Keratinocyte (primary cell): ENCODE data around the gene GRK5. TPM values are rescaled to one million over a fixed set of nuclear protein-coding genes. Genes with fewer than 3 reads are reported as not detected.

Experiments
- DNase-seq: peaks from one replicate; pipeline ENCODE4 v3.0.0-alpha.2; 2011; ENCODE audit warnings: low read depth, missing footprints, low spot score
- FAIRE-seq: peaks from 2 replicates; lab custom pipeline; 2011; peaks lifted over from hg19 to GRCh38; lab: Jason Lieb, UNC
- H2AFZ ChIP-seq: 2 replicates; pipeline ENCODE4 v1.6.0; 2012; ENCODE audit warnings: low read length, control low read depth, inconsistent platforms; ENCODE audit not compliant: control insufficient read depth
- H3K27ac ChIP-seq: 2 replicates; pipeline ENCODE4 v1.5.1; 2011; ENCODE audit warnings: low read length; ENCODE audit not compliant: control insufficient read depth, insufficient read depth
- H3K27me3 ChIP-seq: 3 replicates; pipeline ENCODE4 v1.6.0; 2011; ENCODE audit warnings: low read length; ENCODE audit not compliant: control insufficient read depth, insufficient read depth; ENCODE audit errors: extremely low read depth
- H3K36me3 ChIP-seq, 2 experiments: 2 replicates in 1 of 2; 3 replicates in 1 of 2; pipeline ENCODE4 v1.5.1; 2011; ENCODE audit warnings: low read length in 2 of 2, mild to moderate bottlenecking in 1 of 2; ENCODE audit not compliant: control insufficient read depth in 2 of 2, insufficient read depth in 2 of 2; ENCODE audit errors: extremely low read depth in 1 of 2
- H3K4me1 ChIP-seq: 3 replicates; pipeline ENCODE4 v1.5.1; 2011; ENCODE audit warnings: low read length; ENCODE audit not compliant: control insufficient read depth, insufficient read depth; ENCODE audit errors: extremely low read depth
- H3K4me2 ChIP-seq: 3 replicates; pipeline ENCODE4 v1.6.0; 2011; ENCODE audit warnings: low read depth, low read length; ENCODE audit not compliant: control insufficient read depth, insufficient read depth; ENCODE audit errors: extremely low read depth
- H3K4me3 ChIP-seq, 3 experiments: fragments of 200-600 bp in 1 of 3; sonication (generic) in 1 of 3; 2 replicates in 2 of 3; 3 replicates in 1 of 3; pipeline ENCODE4 v1.5.1; 2011 to 2016; ENCODE audit warnings: low read length in 3 of 3, mild to moderate bottlenecking in 3 of 3, control low read depth in 2 of 3, inconsistent platforms in 1 of 3, low read depth in 1 of 3, mixed read lengths in 1 of 3, mixed run types in 1 of 3, moderate library complexity in 1 of 3; ENCODE audit not compliant: control insufficient read depth in 2 of 3, insufficient read depth in 2 of 3; ENCODE audit errors: extremely low read depth in 1 of 3
- H3K79me2 ChIP-seq: 2 replicates; pipeline ENCODE4 v1.6.0; 2012; ENCODE audit warnings: low read length; ENCODE audit not compliant: control insufficient read depth, insufficient read depth
- H3K9ac ChIP-seq: 3 replicates; pipeline ENCODE4 v1.6.0; 2011; ENCODE audit warnings: low read length; ENCODE audit not compliant: control insufficient read depth, insufficient read depth; ENCODE audit errors: extremely low read depth
- H3K9me1 ChIP-seq: 3 replicates; pipeline ENCODE4 v1.6.0; 2011; ENCODE audit warnings: low read length; ENCODE audit not compliant: control insufficient read depth, insufficient read depth; ENCODE audit errors: extremely low read depth
- H3K9me3 ChIP-seq: 2 replicates; pipeline ENCODE4 v1.5.1; 2012; ENCODE audit warnings: low read depth, low read length; ENCODE audit not compliant: control insufficient read depth
- H4K20me1 ChIP-seq: 3 replicates; pipeline ENCODE4 v1.6.0; 2011; ENCODE audit warnings: low read length; ENCODE audit not compliant: control insufficient read depth, insufficient read depth; ENCODE audit errors: extremely low read depth
- EZH2 ChIP-seq: IDR thresholded peaks from one replicate; pipeline ENCODE4 v1.6.1; 2012; ENCODE audit warnings: inconsistent platforms, mild to moderate bottlenecking, low read length, moderate library complexity
- dilution Hi-C: fragments of 300-500 bp; cut with MboI; formaldehyde crosslinking; loops from one replicate; pipeline ENCODE4 v1.7.0; 2020; ENCODE audit warnings: low sequenced_read_pairs; ENCODE audit not compliant: extremely low pct_ligation_motif_present
- polyA plus RNA-seq, 5 experiments: library from polyadenylated mRNA; depleted of rRNA in 3 of 5; stranded (reverse) in 3 of 5; stranded (forward) in 1 of 5; unstranded in 1 of 5; fragments of >200 nt; gene quantifications; 1 replicate in 1 of 5; 2 replicates in 3 of 5; 3 replicates in 1 of 5; pipeline versions ENCODE4 v1.2.1 to v1.2.3, GENCODE V29; 2011 to 2012; ENCODE audit warnings: missing spikeins in 2 of 5, low read depth in 1 of 5, low replicate concordance in 1 of 5
- TF ChIP-seq, protein P1 (sequence below), 3 experiments: IDR thresholded peaks in 1 of 3; conservative IDR thresholded peaks in 1 of 3; optimal IDR thresholded peaks in 1 of 3; 2 replicates in 2 of 3; 3 replicates in 1 of 3; pipeline versions ENCODE3 to v1.5.1; 2011; ENCODE audit warnings: low read length in 3 of 3, mild to moderate bottlenecking in 3 of 3, moderate library complexity in 2 of 3, control low read depth in 1 of 3, inconsistent platforms in 1 of 3; ENCODE audit not compliant: insufficient read depth in 2 of 3; ENCODE audit errors: extremely low read depth in 1 of 3

The GRK5 gene
- polyA plus RNA-seq, 1 donor (not counting 4 experiments of a cell fraction or from before 2014, with no cell fraction given), result 7.6 TPM

DNA sequence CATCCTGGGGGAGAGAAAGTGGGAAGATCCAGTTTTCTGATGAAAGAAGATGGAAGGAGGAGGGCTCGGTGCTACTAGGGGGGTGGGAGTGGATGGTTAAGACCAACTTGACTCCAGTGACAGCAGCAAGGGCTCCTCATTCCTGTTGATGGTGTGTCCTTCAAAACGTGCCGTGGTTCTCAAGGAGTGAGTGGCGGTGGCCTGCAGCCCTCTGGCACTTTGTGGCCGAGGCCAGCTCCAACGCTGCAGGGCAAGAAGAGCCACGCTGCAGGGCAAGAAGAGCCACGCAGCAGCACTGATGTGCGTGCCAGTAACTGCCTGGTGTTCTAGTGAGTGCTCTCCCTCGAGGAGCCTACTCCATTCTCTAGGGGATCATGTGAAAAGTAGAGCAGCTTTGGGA, 72.1 kb downstream of the GRK5 start:
- dilution Hi-C loops, result no loop called here
- no peaks in the 10 kb centered on the region for H3K4me1 ChIP-seq
- no peaks in the 10 kb centered on the region for H3K79me2 ChIP-seq
- no peaks in the 10 kb centered on the region for H3K27me3 ChIP-seq
- no peak overlapping the region for H3K4me3 ChIP-seq
- no peak overlapping the region for H2AFZ ChIP-seq
- H3K9ac ChIP-seq, result no peak overlapping the region
- DNase-seq (no peak), FAIRE-seq (no peak)
- H3K36me3 ChIP-seq, result no peaks in the 10 kb centered on the region
- TF ChIP-seq EZH2, result no peak
- TF ChIP-seq, protein P1, sequence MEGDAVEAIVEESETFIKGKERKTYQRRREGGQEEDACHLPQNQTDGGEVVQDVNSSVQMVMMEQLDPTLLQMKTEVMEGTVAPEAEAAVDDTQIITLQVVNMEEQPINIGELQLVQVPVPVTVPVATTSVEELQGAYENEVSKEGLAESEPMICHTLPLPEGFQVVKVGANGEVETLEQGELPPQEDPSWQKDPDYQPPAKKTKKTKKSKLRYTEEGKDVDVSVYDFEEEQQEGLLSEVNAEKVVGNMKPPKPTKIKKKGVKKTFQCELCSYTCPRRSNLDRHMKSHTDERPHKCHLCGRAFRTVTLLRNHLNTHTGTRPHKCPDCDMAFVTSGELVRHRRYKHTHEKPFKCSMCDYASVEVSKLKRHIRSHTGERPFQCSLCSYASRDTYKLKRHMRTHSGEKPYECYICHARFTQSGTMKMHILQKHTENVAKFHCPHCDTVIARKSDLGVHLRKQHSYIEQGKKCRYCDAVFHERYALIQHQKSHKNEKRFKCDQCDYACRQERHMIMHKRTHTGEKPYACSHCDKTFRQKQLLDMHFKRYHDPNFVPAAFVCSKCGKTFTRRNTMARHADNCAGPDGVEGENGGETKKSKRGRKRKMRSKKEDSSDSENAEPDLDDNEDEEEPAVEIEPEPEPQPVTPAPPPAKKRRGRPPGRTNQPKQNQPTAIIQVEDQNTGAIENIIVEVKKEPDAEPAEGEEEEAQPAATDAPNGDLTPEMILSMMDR (optimal IDR thresholded peaks at IDR 0.05 in 1 of 3, IDR thresholded peaks at IDR 0.05 in 1 of 3, conservative IDR thresholded peaks at IDR 0.05 in 1 of 3; ENCODE audit: extremely low read depth in 1 of 3, insufficient read depth in 2 of 3, low read length in 3 of 3), result no peak
- no peaks in the 10 kb centered on the region for H4K20me1 ChIP-seq
- no peaks in the 10 kb centered on the region for H3K9me1 ChIP-seq
- H3K4me2 ChIP-seq, result no peak overlapping the region
- no peaks in the 10 kb centered on the region for H3K9me3 ChIP-seq
- no peak overlapping the region for H3K27ac ChIP-seq

DNA sequence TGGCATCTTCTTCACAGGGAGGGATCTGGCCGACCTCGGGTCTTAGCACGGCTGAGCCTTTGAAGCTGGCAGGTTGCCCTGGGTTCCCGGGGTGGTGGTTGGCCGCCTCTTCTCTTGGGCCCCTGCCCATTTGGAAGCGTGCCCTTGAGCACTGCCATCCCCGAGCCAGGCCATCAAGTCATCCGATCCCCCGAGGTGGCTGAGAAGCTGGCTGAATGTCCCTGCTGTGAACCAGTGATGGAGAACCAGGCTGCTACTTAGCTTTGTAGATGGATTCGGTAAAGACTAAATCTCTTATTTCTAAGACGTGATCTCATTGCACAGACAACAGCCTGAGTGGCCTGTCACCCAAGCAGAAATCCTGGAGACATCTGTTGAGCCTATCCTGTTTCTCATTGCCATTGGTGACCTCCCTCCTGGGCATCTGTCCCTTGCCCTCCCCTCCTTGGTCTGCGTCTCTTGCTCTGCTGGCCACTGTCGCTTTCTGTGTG, 74.3 kb downstream of the GRK5 start:
- Histone ChIP-seq H3K9ac (no peak overlapping the region), H3K4me3 (no peak overlapping the region)
- dilution Hi-C loops, result no loop called here

More for the DNA sequence above, 74.3 kb downstream of the GRK5 start:
- Histone ChIP-seq H3K4me1 (no peaks in the 10 kb centered on the region), H4K20me1 (no peaks in the 10 kb centered on the region), H3K9me1 (no peaks in the 10 kb centered on the region), H3K79me2 (no peaks in the 10 kb centered on the region), H3K9me3 (no peaks in the 10 kb centered on the region), H3K27ac (no peak overlapping the region), H2AFZ (no peak overlapping the region), H3K36me3 (no peaks in the 10 kb centered on the region), H3K4me2 (no peak overlapping the region), H3K27me3 (no peaks in the 10 kb centered on the region)
- no peak for TF ChIP-seq EZH2
- TF ChIP-seq, protein P1 (optimal IDR thresholded peaks at IDR 0.05 in 1 of 3, IDR thresholded peaks at IDR 0.05 in 1 of 3, conservative IDR thresholded peaks at IDR 0.05 in 1 of 3; ENCODE audit: extremely low read depth in 1 of 3, insufficient read depth in 2 of 3, low read length in 3 of 3), result no peak
- no peak for FAIRE-seq
- DNase-seq, result no peak
